Stimulated activated CD8-positive, alpha-beta memory T cell treated with anti-CD3 and anti-CD28 coated beads, Interleukin-15, amount 100 ng/mL, for 1 hour (primary cell): ENCODE measurements around the gene TMEM208.
A peak's percentile ranks its signal among the peaks of the same experiment; 100 is the strongest.

Source experiments
- DNase-seq: peaks from one replicate; pipeline ENCODE4 v3.0.0-alpha.2; 2020; ENCODE audit warnings: low read depth

The TMEM208 gene

DNA sequence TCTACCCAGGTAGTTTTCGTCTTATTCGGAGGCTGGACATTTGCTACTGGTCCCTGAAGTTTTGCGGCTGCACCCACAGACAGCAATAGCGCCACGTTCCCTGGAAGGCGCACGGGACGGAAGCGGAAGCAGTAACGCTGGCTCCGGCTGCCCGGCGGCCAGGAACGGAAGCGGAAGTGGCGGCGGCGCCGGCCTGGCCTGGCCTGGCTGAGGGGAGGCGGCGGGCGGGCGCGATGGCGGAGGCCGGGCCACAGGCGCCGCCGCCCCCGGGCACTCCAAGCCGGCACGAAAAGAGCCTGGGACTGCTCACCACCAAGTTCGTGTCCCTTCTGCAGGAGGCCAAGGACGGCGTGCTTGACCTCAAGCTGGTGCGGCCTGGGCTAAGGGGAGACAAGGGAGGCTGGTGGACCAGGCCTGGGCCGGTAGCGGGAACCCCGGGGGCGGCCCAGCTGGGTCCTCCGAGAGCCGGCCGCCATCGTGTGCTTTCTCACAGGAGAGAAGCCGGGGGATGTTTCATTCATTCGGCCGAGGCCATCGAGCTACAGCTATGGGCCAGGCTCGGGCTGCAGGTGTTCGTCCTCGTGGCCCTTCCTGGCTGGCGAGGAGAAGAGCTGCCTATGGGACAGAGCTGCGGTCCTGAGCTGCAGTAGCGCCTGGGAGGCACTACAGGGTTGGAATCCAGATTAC lies 34.8 kb upstream of the TMEM208 start, which contains the start of gene E2F4:
Gene E2F4, plus strand, starts transcription at position 161 of the 687 bp plus-strand sequence. Its CDS starts 73 bp downstream, at position 234.
- peak; percentile 69 for DNase-seq

DNA sequence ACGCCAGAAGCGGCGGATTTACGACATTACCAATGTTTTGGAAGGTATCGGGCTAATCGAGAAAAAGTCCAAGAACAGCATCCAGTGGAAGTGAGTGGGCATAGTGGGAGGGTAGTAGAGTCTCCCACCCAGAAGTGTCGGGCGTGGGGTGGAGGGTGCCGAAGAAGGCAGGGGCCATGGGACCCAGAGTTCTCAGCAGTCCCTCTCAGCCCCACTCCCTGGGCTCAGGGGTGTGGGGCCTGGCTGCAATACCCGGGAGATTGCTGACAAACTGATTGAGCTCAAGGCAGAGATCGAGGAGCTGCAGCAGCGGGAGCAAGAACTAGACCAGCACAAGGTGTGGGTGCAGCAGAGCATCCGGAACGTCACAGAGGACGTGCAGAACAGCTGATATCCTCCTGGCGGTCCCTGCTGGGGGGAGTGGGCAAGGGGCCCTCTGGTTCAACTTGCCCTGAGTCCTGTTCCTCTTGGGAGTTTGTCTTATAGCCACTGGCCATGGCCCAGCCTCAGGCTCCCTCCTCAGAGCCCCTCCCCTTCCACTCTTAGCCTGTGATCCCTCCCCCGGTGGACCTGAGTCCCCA lies 34.1 kb upstream of the TMEM208 start:
- DNase-seq = no peak

DNA sequence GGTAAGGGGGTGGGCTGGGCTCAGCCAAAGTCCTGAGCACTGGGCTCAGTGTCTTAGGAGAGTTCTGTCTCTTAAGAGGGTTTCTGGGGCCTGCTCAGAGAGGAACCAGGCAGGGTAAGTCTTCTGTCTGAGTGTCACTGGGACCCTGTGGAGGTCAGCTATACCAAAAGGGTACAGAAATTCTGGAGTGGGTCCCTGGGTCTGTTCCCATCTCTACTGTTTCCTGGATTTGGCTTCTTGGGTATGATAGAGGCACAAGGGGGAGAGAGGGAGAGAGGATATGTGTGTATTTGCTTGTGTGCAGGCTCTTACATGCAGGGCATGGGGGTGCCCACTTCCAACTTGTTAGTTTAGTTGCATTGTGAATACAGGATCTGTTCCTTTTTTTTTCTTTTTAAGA lies 33.4 kb upstream of the TMEM208 start:
- DNase-seq = no peak

DNA sequence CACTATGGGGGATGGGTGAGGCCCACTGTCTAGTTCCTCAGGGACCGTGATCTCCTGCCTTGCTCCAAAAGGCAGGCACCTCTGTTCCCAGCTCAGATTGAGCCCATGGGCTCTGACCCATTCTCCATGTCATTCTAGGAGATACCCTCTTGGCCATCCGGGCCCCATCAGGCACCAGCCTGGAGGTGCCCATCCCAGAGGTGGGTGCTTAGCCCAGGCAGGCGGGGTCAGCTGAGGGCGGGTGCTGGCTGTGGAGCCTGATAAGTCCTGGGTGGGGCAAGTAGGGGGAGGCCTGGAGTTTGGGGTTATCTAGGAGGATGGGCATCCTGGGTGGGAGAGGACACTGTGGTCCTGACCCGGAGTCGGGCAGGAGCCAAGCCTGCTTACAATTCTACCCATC lies 32.7 kb upstream of the TMEM208 start:
- no peak for DNase-seq

DNA sequence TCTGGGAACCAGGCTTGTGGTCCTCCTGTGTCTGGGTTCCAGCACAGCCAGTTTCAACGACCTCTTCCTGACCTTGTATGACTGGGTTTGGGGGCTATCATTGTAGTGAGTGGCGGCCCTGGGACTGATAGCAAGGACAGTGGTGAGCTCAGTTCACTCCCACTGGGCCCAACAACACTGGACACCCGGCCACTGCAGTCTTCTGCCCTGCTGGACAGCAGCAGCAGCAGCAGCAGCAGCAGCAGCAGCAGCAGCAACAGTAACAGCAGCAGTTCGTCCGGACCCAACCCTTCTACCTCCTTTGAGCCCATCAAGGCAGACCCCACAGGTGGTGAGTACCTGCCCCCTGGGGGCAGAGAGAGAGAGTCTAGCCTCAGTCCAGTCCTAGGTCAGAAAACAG lies 31.3 kb upstream of the TMEM208 start:
- DNase-seq = no peak

DNA sequence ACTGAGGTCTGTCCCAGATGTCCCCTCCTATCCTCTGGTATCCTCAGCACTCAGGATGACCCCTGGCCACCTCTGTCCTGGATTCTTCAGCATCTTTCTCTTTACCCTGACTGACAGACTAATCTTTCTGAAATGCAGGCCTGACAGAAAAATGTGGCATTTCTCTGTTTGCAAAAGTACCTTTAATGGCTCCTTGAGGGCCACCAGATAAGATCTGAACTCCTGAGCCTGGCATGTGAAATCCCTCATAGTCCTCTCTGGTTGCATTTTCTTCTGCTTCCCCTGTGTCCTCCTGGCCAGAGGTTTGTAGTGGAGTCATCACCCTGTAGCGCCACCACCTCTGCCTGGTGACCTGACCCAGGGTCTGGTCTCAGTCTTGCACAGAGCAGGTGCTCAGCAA lies 30.0 kb upstream of the TMEM208 start:
- no peak for DNase-seq

DNA sequence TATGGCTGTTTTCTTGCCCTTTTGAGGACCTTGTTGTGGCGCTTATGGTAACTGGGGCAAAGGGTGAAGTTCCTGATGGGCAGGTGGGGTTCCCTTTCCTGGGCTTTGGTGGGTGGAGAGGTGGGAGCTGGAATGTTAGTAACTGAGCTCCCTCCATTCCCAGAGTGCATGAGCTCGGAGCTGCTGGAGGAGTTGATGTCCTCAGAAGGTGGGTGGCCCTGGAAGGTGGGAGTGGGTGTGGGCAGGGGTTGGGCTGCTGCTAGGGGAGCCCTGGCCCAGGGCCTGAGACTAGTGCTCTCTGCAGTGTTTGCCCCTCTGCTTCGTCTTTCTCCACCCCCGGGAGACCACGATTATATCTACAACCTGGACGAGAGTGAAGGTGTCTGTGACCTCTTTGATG lies 29.2 kb upstream of the TMEM208 start:
- DNase-seq = no peak

DNA sequence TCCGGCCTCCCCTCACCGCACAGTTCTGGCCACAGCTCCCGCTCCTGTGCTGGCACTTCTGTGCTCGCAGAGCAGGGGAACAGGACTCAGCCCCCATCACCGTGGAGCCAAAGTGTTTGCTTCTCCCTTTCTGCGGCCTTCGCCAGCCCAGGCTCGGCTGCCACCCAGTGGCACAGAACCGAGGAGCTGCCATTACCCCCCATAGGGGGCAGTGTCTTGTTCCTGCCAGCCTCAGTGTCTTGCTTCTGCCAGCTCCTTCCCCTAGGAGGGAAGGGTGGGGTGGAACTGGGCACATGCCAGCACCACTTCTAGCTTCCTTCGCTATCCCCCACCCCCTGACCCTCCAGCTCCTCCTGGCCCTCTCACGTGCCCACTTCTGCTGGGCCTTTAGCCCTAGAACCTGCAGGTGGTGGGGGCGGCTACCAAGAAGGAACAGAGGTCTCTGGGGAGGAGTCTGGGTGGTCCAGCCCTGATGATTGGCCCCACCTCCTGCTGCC lies 28.6 kb upstream of the TMEM208 start:
- no peak for DNase-seq

DNA sequence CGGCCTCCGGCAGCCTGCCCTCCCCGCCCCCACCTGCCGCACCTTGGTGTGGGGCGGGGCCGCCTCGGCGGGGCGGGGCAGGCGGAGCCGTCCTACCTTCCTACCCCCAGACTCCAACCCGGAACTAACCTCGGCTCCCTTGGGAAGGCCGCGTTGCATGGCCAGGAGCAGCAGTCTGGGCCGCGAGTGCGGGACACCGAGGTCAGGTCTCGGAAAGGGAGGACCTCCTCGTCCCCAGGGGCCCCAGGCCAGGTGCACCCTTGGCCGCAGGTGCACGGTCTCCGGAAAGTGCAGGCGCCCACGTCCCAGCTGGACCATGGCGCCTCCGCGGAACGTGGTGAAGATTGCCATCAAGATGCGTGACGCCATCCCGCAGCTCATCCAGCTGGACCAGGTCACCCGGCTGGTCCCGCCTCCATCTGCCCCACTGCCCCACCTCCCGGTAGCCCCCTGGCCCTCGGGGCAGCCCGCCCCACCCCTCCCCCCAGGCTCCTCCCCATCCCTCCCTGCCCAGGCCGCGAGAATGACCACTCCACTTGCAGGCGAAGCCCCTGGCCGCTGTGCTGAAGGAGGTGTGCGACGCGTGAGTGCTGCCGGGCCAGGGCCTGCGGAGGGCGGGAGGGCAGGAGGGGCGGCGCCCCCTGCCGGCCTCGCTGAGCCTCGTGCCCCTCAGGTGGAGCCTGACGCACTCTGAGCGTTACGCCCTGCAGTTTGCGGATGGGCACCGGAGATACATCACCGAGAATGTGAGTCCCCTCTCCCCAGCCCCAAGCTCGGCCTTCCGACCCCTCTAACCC lies 27.7 kb upstream of the TMEM208 start, which contains the start of gene ELMO3:
Gene ELMO3, plus strand, starts transcription at position 121 of the 797 bp plus-strand sequence. Its CDS starts 196 bp downstream, at position 317.
- no peak for DNase-seq

DNA sequence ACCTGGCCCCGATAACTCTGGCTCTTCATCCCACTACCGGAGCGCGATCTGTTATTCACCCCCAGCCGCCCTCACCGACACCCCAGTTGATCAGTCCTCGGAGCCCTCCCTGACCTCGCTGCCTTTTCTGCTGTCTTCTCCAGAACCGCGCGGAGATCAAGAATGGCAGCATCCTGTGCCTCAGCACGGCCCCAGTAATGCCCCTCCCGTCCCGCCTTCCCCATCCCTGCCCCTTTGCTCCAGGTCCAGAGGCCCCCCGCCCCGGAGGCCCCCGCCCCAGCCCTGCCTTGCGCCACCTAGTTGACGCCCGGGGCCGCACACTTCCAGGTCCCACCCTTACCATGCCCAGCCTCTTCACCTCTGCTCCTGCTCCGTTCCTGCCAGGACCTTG lies 27.1 kb upstream of the TMEM208 start:
- no peak for DNase-seq

DNA sequence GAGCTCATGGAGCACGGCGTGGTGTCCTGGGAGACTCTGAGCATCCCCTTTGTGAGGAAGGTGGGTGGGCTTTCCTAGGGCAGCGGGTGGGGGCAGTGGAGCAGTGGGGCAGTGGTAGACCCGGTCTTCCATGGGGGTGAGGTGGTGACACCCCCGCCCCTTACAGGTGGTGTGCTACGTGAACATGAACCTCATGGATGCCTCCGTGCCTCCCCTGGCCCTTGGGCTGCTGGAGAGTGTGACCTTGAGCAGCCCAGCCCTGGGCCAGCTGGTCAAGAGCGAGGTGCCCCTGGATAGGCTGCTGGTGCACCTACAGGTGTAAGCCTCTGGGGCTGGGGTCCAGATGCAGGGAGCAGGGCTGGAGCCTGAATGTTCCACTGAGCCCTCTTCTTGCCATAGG lies 26.4 kb upstream of the TMEM208 start:
- no peak for DNase-seq

DNA sequence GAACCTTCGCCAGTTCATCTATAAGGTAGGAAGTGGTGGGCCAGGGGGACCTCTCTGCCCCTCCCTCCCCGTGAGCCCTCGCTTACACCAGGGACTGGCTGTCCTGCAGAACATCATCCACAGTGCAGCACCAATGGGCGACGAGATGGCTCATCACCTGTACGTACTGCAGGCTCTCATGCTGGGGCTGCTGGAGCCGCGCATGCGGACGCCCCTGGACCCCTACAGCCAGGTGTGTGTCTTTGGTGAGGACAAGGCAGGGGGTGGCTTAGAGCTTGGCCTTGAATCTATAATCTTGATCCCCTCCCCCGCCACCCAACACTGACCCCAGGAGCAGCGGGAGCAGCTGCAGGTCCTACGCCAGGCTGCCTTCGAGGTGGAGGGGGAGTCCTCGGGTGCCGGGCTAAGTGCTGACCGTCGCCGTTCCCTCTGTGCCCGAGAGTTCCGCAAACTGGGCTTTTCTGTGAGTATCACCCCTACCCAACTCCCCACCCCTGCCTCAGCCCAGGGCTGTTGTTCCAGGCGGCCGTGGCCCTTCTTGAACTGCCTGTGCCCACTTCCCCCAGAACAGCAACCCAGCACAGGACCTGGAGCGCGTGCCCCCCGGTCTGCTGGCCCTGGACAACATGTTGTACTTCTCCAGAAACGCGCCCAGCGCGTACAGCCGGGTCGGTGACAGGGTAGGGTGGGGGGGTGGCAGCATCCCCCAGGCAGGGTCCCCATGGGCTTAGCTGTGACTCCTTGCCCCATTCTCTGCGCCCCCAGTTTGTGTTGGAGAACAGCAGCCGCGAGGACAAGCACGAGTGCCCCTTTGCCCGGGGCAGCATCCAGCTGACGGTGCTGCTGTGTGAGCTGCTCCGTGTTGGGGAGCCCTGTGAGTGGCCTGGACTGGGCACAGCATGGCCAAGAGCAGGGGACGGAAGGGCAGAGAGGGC lies 25.3 kb upstream of the TMEM208 start:
- DNase-seq = no peak

DNA sequence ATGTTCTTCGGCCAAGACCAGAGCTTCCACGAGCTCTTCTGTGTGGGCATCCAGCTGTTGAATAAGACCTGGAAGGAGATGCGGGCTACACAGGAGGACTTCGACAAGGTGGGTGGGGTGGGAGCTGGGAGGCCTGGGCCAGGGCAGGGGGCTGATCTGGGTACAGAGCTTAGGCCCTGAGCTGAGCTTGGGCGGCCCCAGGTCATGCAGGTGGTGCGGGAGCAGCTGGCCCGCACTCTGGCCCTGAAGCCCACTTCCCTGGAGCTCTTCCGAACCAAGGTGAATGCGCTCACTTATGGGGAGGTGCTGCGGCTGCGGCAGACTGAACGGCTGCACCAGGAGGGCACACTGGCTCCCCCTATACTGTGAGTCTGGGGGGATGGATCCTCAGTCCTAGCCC lies 24.5 kb upstream of the TMEM208 start:
- no peak for DNase-seq

DNA sequence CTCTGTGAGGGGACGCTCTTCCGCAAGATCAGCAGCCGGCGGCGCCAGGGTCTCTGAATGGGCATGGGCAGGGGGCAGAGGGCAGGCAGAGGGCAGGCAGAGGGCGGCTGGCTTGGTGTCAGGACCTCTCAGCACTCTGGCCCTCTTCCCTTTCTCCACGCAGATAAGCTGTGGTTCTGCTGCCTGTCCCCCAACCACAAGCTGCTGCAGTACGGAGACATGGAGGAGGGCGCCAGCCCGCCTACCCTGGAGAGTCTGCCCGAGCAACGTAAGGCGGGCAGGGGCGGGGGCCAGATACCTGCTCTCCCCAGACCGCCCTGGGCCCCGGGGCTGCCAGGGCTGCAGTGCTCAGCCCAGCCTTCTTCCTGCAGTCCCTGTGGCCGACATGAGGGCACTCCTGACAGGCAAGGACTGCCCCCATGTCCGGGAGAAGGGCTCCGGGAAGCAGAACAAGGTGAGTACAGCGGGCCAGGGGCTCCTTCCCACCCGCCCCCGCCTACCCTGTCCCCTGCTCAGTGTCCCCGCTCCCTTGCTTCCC lies 23.9 kb upstream of the TMEM208 start:
- DNase-seq = no peak

DNA sequence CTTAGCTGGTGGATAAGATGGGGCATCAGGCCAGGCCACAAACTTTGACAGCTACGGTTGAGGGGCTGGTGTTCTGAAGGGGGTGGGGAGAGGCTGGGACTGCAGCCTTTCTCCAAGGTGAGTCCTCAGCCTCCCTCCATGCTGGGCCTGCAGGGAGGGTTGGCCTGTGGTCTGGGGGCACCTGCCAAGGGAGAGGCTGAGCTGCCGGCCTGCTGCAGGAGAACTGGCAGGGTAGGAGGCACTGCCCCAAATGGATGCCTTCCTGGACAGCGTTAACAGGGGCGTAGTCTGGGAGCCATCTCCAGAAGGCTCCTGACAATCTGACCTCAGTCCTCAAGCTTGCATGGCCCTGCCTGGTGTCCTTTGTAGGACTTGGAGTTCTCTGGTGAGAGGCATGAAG lies 22.9 kb upstream of the TMEM208 start:
- DNase-seq = no peak

DNA sequence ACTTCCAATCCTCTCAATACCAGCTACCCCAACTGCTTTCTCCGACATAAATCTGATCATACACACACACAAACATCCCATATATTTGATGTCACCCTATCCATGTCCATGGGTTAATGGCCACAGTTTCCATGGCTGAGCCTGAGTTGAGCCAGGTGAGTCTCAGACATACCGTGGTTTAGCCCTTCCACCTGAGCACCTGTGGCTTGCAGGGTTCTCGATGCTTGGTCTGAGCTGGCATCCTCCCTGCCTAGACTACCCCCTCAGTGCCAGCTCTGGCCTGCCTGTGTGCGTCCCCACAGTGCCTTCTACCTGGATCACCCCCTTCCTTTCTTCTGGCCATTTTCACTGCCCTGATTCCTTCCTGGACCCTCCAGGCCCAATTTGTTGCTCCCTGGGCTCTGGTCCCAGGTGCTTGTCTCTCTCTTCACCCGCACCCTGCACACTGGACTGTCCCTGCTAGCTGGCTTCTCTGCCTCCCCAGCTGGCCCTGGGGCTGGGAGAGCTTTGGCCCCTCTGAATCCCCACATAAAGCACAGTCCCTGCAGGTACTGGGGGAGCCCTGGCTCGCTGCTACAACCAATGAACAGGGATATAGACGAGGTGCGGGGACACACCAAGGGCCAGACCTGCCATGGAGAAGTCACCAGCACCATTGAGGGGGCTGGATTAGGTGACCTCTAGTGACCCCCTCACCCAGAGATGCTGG lies 20.6 kb upstream of the TMEM208 start:
- DNase-seq = no peak

DNA sequence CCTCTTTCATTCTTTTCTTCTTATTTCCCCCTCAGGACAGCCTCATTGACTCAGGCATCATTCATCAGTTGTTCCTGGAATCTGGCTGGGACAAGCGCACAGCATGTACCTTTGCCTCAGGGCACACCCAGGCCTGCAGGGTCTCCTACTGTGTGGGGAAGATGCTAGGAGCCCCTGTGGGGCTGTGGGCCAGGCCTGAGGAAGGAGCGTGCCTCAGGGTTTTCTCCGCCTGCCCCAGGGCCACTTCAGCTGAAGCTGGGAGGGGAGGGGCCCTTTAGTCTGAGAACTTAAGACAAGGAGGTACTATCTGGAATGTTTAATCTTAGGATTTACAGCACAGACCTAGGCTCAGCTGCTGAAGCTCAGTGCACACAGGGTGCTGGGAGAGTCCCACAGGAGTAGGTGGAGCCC lies 20.1 kb upstream of the TMEM208 start:
- DNase-seq = no peak

DNA sequence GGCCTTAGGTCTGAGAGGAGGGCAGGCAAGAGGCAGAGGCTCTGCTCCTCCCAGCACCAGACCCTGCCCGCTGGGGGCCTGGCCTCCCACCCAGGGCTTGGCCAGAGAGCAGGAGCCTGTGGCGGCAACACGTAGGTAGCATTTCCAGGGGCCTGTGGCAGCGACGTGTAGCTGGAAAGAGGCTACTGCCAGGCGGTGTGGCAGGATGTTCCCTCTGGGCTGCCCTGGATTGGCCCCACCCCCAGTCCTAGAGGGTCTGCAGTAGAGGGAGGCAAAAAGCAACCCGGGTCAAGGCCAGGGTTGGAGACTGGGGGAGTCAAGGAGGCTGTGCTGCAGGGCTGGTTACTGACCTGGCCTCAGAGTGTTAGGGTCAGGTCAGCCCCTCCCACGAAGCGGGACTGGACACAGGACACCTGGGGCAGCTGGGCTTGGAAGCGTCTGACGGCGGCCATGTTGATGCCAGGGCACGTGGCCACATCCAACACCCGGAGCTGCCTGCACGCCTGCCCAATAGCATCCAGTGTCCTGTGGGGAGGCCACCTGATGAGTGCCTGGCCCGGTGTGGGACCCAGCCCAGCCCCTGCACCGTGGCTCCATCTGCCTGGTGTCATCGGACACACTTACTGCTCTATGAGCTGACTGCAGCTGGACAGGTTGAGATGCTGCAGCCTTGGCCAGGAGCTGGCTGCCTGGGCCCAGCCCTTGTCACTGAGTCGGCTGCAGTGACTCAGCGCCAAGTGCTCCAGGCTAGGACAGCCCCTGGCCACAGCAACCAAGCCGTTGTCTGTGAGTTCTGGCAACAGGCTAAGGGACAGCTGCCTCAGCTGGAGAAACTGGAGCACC lies 19.5 kb upstream of the TMEM208 start:
- no peak for DNase-seq

DNA sequence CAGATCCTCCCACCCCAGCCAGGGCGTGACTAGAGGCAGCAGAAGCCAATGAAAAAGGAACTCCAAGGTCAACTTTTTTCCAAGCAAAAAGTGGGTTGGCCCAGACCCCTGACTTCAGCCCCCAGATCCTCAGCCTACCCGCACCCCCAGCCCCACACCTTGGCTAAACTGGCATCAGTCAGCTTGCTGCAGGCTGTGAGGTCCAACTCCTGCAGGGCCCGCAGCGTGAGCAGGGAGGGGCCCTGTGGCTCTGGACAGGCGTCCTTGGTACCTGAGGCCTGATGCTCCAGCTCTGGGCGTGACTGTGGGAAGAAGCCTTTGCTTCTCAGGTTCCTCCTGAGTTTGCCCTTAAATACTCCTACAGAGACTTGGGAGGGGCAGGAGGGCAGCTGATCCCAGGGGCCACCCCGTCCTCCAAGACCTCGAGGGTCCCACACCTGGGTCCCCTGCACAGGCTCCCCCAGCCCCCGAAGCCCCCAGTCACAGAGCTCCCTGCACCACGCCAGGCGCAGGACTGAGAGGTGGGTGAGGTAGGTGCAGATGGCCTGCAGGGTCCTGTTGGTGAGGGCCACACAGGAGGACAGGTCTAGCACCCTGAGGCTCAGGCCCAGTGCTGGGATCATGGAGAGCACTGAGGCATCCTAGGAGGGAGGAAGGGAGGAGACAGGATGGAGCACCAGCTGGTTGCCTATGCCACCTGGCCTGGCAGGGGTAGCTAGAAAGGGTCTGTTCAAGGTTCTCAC lies 18.6 kb upstream of the TMEM208 start:
- DNase-seq = no peak
